Small intestine (tissue), 16 donors: ENCODE data around the gene GLB1L3. TPM values are rescaled to one million over a fixed set of nuclear protein-coding genes. Genes with fewer than 3 reads are reported as not detected.
A peak's percentile ranks its signal among the peaks of the same experiment; 100 is the strongest.

Source experiments
- DNase-seq, 2 donors: peaks; one replicate each; pipeline versions ENCODE4 v3.0.0 to v3.0.0-alpha.2; 2013
- FAIRE-seq: peaks from 2 replicates; lab custom pipeline; 2012; peaks lifted over from hg19 to GRCh38; lab: Jason Lieb, UNC
- H3K27ac ChIP-seq, 3 donors: one replicate each; pipeline ENCODE4 v1.5.1; 2013; ENCODE audit warnings: low read length in 2 of 3, mild to moderate bottlenecking in 2 of 3, control low read depth in 1 of 3, inconsistent platforms in 1 of 3, low read depth in 1 of 3, moderate library complexity in 1 of 3
- H3K27me3 ChIP-seq, 3 donors: one replicate each; pipeline ENCODE4 v1.6.1; 2013; ENCODE audit warnings: low read length in 3 of 3, inconsistent platforms in 1 of 3; ENCODE audit not compliant: control insufficient read depth in 3 of 3, insufficient read depth in 3 of 3
- H3K36me3 ChIP-seq, 3 donors: one replicate each; pipeline ENCODE4 v1.6.1; 2013; ENCODE audit warnings: low read length in 3 of 3, inconsistent platforms in 1 of 3, low read depth in 1 of 3, mild to moderate bottlenecking in 1 of 3, moderate library complexity in 1 of 3; ENCODE audit not compliant: control insufficient read depth in 3 of 3, insufficient read depth in 2 of 3
- H3K4me1 ChIP-seq, 3 donors: one replicate each; pipeline ENCODE4 v1.6.1; 2013; ENCODE audit warnings: low read length in 2 of 3, inconsistent platforms in 1 of 3, low read depth in 1 of 3, mild to moderate bottlenecking in 1 of 3, moderate library complexity in 1 of 3; ENCODE audit not compliant: control insufficient read depth in 3 of 3, insufficient read depth in 2 of 3
- H3K4me3 ChIP-seq, 3 donors: one replicate each; pipeline ENCODE4 v1.5.1; 2013; ENCODE audit warnings: low read length in 3 of 3, control low read depth in 1 of 3, inconsistent platforms in 1 of 3, low read depth in 1 of 3, mild to moderate bottlenecking in 1 of 3, moderate library complexity in 1 of 3
- H3K9me3 ChIP-seq, 2 donors: one replicate each; pipeline ENCODE4 v1.6.1; 2013; ENCODE audit warnings: low read depth in 1 of 2, low read length in 1 of 2; ENCODE audit not compliant: control insufficient read depth in 2 of 2, insufficient read depth in 1 of 2
- WGBS, 3 donors: extraction: QIAGEN DNeasy Blood & Tissue Kit; methylation state at CpG; one replicate each; pipeline ENCODE4 v1.1.7; 2013; 5-methylcytosine and 5-hydroxymethylcytosine counted together
- long read RNA-seq, 10 donors: transcript quantifications; one replicate each; lab custom pipeline, GENCODE V29; 2026
- polyA plus RNA-seq, 4 donors: library from polyadenylated mRNA; stranded (reverse) in 3 of 4; unstranded in 1 of 4; fragments of 200-250 nt in 3 of 4; fragments of 120-200 nt in 1 of 4; gene quantifications; one replicate each; pipeline versions ENCODE4 v1.2.1 to v1.2.3, GENCODE V29; 2013
- donor health status: healthy with polysubstance abuse.
- donor health status: control.
- donor health status: control.
- donor health status: Bipolar disorder and iron deficiency.
- donor health status: healthy.

Gene GLB1L3
- polyA plus RNA-seq = under 1 TPM in 2 of 4 donors, not detected in 2; 0.01 to 0.04 TPM
- long read RNA-seq, donor 1 = 0 reads
- long read RNA-seq, donor 2 = 0 reads
- long read RNA-seq, donor 3 = 0 reads
- long read RNA-seq, donor 4 = 0 reads
- long read RNA-seq, donor 5 = 0 reads
- long read RNA-seq, donor 6 = 0 reads
- long read RNA-seq, donor 7 = 0 reads
- long read RNA-seq, donor 8 = 0 reads
- long read RNA-seq, donor 9 = 0 reads
- long read RNA-seq, donor 10 = 0 reads

DNA sequence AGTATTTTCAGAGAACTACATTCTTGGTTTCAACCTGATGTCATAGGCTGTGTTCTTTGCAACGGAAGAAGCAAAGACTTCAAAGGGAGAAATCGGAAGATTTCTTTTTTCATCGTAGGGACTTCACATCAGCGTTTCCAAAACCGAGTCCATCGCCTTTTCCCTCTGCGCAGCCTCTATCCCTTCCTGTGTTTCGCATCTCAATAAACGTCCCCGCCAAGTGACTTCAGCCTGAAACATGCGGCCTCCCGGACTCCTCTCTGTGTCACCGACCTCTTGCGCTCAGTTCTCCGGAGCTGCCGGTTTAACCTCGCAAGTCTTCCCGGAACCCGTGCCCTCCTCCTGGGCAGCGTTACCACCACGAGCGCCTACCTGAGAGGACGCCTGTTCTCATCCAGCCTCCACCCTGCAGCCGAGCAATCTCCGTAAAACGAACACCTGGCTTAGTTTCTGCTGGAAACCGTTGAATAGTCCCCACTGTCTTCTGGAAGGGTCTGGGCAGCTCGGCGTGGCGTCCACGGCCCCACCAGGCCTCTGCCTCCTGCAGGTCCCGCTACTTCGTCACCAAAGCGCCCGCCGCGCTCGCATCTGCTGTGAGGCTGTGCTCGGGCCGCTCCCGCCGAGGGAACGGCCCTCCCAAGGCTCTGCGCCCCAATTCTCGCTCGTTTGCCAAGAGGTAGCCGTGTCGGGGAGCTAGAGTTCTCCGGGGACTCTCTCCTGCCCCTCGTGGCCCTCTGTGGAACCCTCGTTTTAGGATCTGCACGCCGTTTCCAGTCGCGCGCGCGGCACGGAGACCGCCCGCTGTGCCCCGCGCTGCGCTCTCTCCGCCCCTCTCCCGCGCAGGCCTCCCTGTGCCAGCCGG, at the start of gene GLB1L3:
Gene GLB1L3, plus strand, starts transcription at position 846 of the 862 bp plus-strand sequence. CDS start 362 bp downstream, outside the sequence.
- DNase-seq (peak in 1 of 2 donors; percentile 43), FAIRE-seq (no peak)
- Histone ChIP-seq H3K9me3 (peaks cover 0 to 4% of the 10 kb centered on the region in 2 donors), H3K36me3 (no peaks in the 10 kb centered on the region), H3K27ac (no peak within 1 kb of the TSS), H3K4me3 (peak within 1 kb of the TSS in 1 of 3 donors; percentile 40), H3K27me3 (peaks cover 7 to 64% (median 37%) of the 10 kb centered on the region in 3 donors), H3K4me1 (peaks cover 0 to 5% (median 0%) of the 10 kb centered on the region in 3 donors)
- WGBS, 3 donors = 2 to 3% (median 2%) methylated on average over 60 to 68 of the region's 68 CpGs

DNA sequence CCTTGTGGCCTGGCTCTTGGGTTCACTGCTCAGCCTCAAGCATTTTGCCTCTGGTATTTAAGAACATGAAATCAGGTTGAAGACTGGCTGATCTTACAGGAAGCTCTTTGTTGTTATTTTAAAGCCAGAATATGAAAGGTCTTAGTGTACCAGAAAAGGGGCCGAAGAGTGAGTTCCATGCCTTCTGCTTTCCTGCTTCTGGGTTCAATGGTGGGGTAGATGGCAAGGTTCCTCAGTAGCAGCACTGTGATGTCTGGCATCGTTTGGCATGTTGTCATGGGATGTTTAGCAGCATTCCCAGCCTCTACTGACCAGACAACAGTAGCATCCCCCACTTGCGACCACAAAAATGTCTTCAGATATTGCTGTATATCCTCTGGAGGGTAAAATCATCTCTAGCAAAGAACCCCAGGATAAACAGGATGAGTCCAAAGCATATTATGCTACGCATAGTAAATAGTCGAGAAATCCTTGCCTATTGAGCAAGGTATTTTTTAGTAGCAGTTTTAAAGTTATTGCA, 49.3 kb upstream of the GLB1L3 start:
- Histone ChIP-seq H3K4me3 (no peak overlapping the region), H3K4me1 (peaks cover 6 to 16% (median 12%) of the 10 kb centered on the region in 3 donors), H3K27me3 (no peaks in the 10 kb centered on the region), H3K9me3 (no peaks in the 10 kb centered on the region), H3K27ac (no peak overlapping the region), H3K36me3 (peaks cover 0 to 5% (median 2%) of the 10 kb centered on the region in 3 donors)
- FAIRE-seq = no peak
- DNase-seq = no peak
- WGBS, 3 donors = 81 to 89% (median 86%) methylated on average over 5 of the region's 5 CpGs

DNA sequence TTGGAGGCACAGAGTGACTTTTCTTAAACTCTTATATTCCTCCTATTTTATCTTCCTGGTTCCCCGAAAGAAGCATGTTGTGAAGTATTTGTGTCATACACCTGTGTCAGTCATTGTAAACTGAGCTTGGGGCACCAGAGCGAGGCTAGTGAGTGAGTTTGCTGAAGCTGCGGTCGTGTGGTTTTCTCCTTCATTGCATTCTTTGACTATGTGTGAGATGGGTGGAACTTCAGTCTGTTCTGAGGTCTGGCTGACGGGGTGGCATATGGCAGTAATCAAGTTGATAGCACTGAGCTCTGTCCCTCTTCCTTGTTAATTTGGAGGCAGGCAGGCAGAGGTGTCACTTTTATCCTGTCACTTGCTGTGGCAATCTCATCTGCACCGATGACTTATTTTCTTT, 47.6 kb upstream of the GLB1L3 start:
- H3K9me3 ChIP-seq = no peaks in the 10 kb centered on the region
- FAIRE-seq (no peak), DNase-seq (peak in 1 of 2 donors; percentile 27)
- peaks cover 3 to 13% (median 12%) of the 10 kb centered on the region in 3 donors for H3K4me1 ChIP-seq
- H3K27me3 ChIP-seq = no peaks in the 10 kb centered on the region
- no peak overlapping the region for H3K4me3 ChIP-seq
- 70 to 84% (median 79%) methylated on average over 6 of the region's 6 CpGs for WGBS, 3 donors
- H3K27ac ChIP-seq = no peak overlapping the region
- H3K36me3 ChIP-seq = peaks cover 0 to 15% (median 2%) of the 10 kb centered on the region in 3 donors

GRCh38 chr11:134229126-134229790, 46.9 kb upstream of the GLB1L3 start:
- WGBS, 3 donors = 81 to 91% (median 86%) methylated on average over 6 of the region's 6 CpGs
- no peak for FAIRE-seq
- no peak overlapping the region for H3K4me3 ChIP-seq
- H3K36me3 ChIP-seq = peaks cover 0 to 15% (median 2%) of the 10 kb centered on the region in 3 donors
- DNase-seq = no peak
- H3K27me3 ChIP-seq = no peaks in the 10 kb centered on the region
- H3K4me1 ChIP-seq = peaks cover 3 to 13% (median 12%) of the 10 kb centered on the region in 3 donors
- no peaks in the 10 kb centered on the region for H3K9me3 ChIP-seq
- no peak overlapping the region for H3K27ac ChIP-seq

DNA sequence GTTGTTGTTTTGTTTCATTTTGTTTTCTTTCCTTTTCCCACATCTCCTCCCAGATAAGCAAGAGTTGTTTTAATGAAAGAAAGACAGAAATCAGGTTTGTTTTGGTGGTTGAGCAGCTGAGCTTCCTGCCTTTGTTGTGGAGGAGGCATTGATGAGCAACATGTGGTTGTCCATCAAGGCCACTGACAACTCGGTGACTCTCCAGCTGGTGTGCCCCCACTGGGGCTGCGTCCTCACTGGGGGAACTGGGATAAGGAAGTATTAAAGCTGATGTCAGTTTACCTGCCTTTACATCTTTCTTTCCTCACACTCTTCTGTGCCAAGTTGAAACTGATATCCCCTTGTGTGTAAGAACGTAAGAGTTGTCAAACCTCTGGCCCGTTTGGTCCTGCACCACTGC, 45.8 kb upstream of the GLB1L3 start:
- H3K27me3 ChIP-seq = no peaks in the 10 kb centered on the region
- H3K27ac ChIP-seq = no peak overlapping the region
- no peak overlapping the region for H3K4me3 ChIP-seq
- WGBS, 3 donors = 76 to 85% (median 77%) methylated on average over 4 of the region's 4 CpGs
- peaks cover 2 to 22% (median 5%) of the 10 kb centered on the region in 3 donors for H3K36me3 ChIP-seq
- peaks cover 3 to 13% (median 11%) of the 10 kb centered on the region in 3 donors for H3K4me1 ChIP-seq
- DNase-seq (no peak), FAIRE-seq (no peak)
- H3K9me3 ChIP-seq = no peaks in the 10 kb centered on the region

- Histone ChIP-seq H3K27ac (no peak overlapping the region), H3K36me3 (peaks cover 2 to 23% (median 5%) of the 10 kb centered on the region in 3 donors), H3K4me1 (no peaks in the 10 kb centered on the region), H3K4me3 (no peak overlapping the region), H3K27me3 (no peaks in the 10 kb centered on the region), H3K9me3 (no peaks in the 10 kb centered on the region)
- FAIRE-seq = no peak
- DNase-seq = no peak
- WGBS, 3 donors = 72 to 82% (median 82%) methylated on average over 10 of the region's 10 CpGs
Measured at GRCh38 chr11:134231958-134232659, 44.1 kb upstream of the GLB1L3 start.

GRCh38 chr11:134233729-134234179, 42.4 kb upstream of the GLB1L3 start:
- Histone ChIP-seq H3K27me3 (no peaks in the 10 kb centered on the region), H3K27ac (no peak overlapping the region), H3K36me3 (peaks cover 2 to 33% (median 5%) of the 10 kb centered on the region in 3 donors), H3K9me3 (no peaks in the 10 kb centered on the region), H3K4me1 (no peaks in the 10 kb centered on the region), H3K4me3 (no peak overlapping the region)
- FAIRE-seq (no peak), DNase-seq (no peak)
- 88 to 94% (median 88%) methylated on average over 4 of the region's 4 CpGs for WGBS, 3 donors
